Stimulated activated CD8-positive, alpha-beta memory T cell treated with anti-CD3 and anti-CD28 coated beads, Interleukin-7, amount 100 ng/mL, for 48 hours (primary cell): Measurements from ENCODE around the gene AKIP1.
"Not testable (repeated sequence)": the region's sequence is repeated elsewhere in the genome, so short reads cannot be mapped to it uniquely, and the experiment has no call there.

Source experiments
- DNase-seq, 2 donors: peaks; one replicate each; pipeline ENCODE4 v3.0.0-alpha.2; 2020; ENCODE audit warnings: low read depth in 1 of 2; ENCODE audit errors: extremely low read depth in 1 of 2

The AKIP1 gene

DNA sequence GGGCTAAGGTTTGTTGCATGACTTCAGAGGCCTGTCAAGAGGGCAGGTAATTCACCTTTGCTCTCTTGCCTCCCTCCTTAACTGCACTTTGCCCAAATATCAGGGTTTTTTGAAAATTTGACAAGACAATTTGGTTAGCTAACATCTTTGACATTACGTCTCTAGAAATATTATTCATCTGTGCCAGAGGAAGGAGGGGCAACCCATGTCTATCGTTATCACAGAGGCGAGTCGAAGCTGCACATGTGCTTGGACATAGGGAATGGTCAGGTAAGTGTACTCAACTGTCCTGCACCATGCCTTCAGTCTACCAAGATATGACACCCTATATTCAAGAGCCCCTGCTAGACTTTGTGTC lies 3.7 kb downstream of the AKIP1 start:
- DNase-seq: no peak

GRCh38 chr11:8917157-8917825 lies 6.3 kb downstream of the AKIP1 start:
- DNase-seq: no peak

DNA sequence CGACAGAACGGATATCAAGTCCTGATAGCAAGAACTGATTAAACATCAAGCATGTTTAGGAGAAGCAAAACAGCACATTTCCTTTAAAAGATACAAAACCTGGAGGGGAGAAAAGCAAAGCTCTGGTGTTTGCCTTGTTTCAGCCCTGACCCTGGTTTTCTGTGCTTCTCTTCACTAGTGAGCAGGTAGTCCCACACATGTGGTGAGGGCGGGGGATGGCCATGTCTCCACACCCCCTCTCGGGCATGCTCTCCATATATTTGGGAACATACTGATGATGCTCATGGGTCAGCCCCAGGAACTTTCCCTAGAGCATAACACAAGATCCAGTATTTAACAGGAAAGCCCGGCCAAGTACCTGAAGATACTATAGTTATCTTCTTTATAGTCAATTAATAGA lies 11.7 kb downstream of the AKIP1 start:
- no peak for DNase-seq

- DNase-seq: no peak
These were observed 14.7 kb downstream of the AKIP1 start for GRCh38 chr11:8925711-8926110.

- DNase-seq: no peak
These were observed 15.2 kb downstream of the AKIP1 start for GRCh38 chr11:8926236-8926635.

- no peak for DNase-seq
These were observed 16.2 kb downstream of the AKIP1 start for GRCh38 chr11:8927233-8927632.

GRCh38 chr11:8928205-8928604 lies 17.2 kb downstream of the AKIP1 start:
- no peak for DNase-seq

- DNase-seq: no peak
These were observed 18.1 kb downstream of the AKIP1 start for GRCh38 chr11:8928981-8929615.

- no peak for DNase-seq
These were observed 19.6 kb downstream of the AKIP1 start for GRCh38 chr11:8930456-8931175.

- no peak for DNase-seq
These were observed 21.7 kb downstream of the AKIP1 start, which contains the start of gene C11orf16 for GRCh38 chr11:8932564-8933180. C11orf16 (minus strand) TSS chr11:8932947; CDS start chr11:8932308, 639 bp downstream.

- DNase-seq: no peak
These were observed 22.9 kb downstream of the AKIP1 start for GRCh38 chr11:8933931-8934330.

GRCh38 chr11:8934742-8935488 lies 23.9 kb downstream of the AKIP1 start:
- no peak for DNase-seq

GRCh38 chr11:8935789-8936188 lies 24.8 kb downstream of the AKIP1 start:
- not testable (repeated sequence) for DNase-seq

- no peak for DNase-seq
These were observed 26.2 kb downstream of the AKIP1 start for GRCh38 chr11:8937159-8937558.

DNA sequence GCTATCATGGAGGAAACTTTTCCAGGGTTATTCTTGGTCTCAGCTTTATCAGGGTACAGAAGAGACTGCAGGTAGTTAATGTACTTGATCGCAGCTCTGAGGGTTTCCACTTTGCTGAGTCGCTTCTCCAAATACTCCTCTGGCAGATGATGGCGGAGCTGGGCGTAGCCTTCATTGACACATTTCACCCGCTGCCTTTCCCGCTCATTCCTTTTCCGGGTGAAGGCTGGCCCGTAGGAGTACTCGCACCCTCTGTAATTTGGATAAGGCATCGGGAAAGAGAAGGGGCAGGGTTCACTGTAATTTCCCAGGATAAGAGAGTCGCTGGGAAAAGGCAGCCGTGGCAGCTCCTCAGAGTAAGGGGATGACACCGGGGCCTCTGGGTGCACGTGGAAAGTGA lies 26.7 kb downstream of the AKIP1 start:
- no peak for DNase-seq

DNA sequence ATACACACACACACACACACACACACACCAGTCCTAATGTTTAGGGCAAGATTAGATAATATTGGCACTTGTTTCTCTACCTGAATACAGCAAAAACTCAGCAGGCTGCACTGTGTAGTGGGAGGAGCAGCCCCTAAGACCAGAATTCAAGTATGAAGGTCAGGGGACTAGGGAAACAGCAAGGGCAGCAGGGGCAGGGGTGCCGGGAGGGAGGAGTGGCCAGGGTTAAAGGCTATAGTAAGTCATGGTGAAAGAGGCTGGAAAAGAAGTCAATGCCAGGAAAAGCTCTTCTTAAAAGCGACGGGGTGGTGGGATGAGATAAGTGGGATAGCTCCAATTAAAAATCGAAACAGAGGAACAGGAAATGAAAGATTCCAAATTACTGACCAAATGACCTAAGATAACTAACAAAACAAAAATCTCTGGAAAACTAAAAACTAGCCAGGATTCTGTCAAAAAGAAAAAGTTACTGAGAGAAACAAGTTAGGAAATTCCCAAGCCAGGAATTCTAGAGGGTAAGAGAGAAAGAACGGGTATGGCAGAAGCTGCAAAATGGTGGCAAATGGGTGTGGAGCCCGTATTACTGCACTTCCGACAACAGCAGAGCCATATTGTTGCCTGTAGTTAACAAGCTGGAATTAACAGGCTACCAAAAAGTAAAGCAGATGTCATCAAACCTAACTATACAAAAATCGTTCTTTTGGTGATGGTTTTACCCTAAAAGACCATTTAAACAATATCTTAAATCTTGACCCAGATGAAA lies 30.5 kb downstream of the AKIP1 start:
- DNase-seq: no peak

GRCh38 chr11:8942518-8943066 lies 31.6 kb downstream of the AKIP1 start, which contains the start of gene ASCL3:
ASCL3 (minus strand) TSS chr11:8943016; CDS start chr11:8938161, 4,855 bp downstream.
- DNase-seq: no peak

GRCh38 chr11:8947230-8947943 lies 36.4 kb downstream of the AKIP1 start:
- DNase-seq: no peak

DNA sequence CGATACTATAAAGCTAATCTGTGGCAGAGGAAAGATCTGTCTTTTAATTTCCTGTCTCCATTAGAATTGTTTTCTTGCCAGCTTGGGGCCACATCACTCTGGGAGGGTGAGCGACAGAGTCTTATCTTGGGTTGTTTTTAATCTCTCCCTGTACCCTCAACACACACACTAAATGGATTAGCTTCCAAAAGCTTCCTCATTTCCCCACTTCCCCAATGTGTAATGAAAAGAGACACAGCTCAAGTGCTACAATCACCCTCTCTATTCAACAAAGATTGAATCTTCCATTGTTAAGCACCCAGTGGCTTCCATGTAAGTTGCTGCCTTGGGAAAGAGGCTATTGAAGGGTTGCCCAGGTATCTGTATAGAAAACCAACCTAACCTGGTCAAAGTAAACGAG lies 37.9 kb downstream of the AKIP1 start:
- DNase-seq: no peak
